ENCODE data around the gene MTRR. TPM values are rescaled to one million over a fixed set of nuclear protein-coding genes. Genes with fewer than 3 reads are reported as not detected.
A peak's percentile ranks its signal among the peaks of the same experiment; 100 is the strongest.

Gene MTRR
- total and polyA plus RNA-seq, 5 donors from 2014 or later: 39.1 to 101 (median 55.8) TPM

DNA sequence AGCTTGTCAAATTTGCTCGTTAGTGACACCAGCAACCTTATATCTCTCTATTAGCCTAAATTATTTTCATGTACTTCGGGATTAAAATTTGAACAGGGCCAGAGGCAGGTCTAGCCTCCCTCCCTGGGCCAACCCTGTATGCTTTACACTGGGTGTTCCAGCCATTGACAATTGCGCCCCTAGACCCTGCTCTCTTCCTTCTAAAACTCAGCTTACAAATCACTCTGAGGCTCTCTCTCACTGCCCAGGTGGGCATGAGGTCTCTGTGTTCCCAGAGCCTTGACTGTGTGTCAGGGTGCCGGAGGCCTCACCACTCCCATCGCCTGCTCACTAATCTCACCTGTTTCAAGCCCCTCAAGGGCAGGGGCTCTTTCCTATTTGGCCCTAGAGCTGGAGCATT lies 11.6 kb upstream of the MTRR start:
- Mint-ChIP-seq H3K36me3 (peaks cover 13% of the 10 kb centered on the region), H3K27me3 (peaks cover 11% of the 10 kb centered on the region), H3K9me3 (peaks cover 0 to 1% (median 0%) of the 10 kb centered on the region in 7 donors), H3K27ac (peak overlapping the region; percentile 63 to 71 (median 67)), H3K4me3 (no peak overlapping the region), H3K4me1 (peaks cover 17 to 24% (median 18%) of the 10 kb centered on the region in 4 donors)
- Histone ChIP-seq H3K9me3 (ENCODE audit: control insufficient read depth in 2 of 2, low read length in 2 of 2) (no peaks in the 10 kb centered on the region), H3K27me3 (ENCODE audit: control insufficient read depth, insufficient read depth, low read length) (no peaks in the 10 kb centered on the region), H3K36me3 (ENCODE audit: control insufficient read depth, insufficient read depth, low read length) (peaks cover 29% of the 10 kb centered on the region), H3K27ac (ENCODE audit: insufficient read depth, low read length, poor library complexity, severe bottlenecking) (no peak overlapping the region), H3K4me1 (ENCODE audit: control insufficient read depth, insufficient read depth, low read length, poor library complexity, severe bottlenecking) (peaks cover 17% of the 10 kb centered on the region), H3K4me3 (ENCODE audit: low read depth, low read length) (no peak overlapping the region)
- DNase-seq (no peak), ATAC-seq (ENCODE audit: low read depth in 2 of 2) (no peak)

- peak overlapping the region; percentile 27 for H3K4me3 ChIP-seq (ENCODE audit: low read depth, low read length)
- ATAC-seq (ENCODE audit: low read depth in 2 of 2): peak; percentile 58 to 64
- H3K27me3 Mint-ChIP-seq: peaks cover 3% of the 10 kb centered on the region
- no peaks in the 10 kb centered on the region for H3K27me3 ChIP-seq (ENCODE audit: control insufficient read depth, insufficient read depth, low read length)
- peak overlapping the region in 3 of 4 donors; percentile 3 to 42 (median 19) for H3K4me3 Mint-ChIP-seq
- peaks cover 16% of the 10 kb centered on the region for H3K36me3 Mint-ChIP-seq
- H3K4me1 Mint-ChIP-seq: peaks cover 14 to 20% (median 16%) of the 10 kb centered on the region in 4 donors
- H3K36me3 ChIP-seq (ENCODE audit: control insufficient read depth, insufficient read depth, low read length): peaks cover 37% of the 10 kb centered on the region
- peaks cover 0 to 1% (median 0%) of the 10 kb centered on the region in 7 donors for H3K9me3 Mint-ChIP-seq
- DNase-seq: peak in 1 of 3 donors; percentile 64
- peaks cover 14% of the 10 kb centered on the region for H3K4me1 ChIP-seq (ENCODE audit: control insufficient read depth, insufficient read depth, low read length, poor library complexity, severe bottlenecking)
- H3K9me3 ChIP-seq (ENCODE audit: control insufficient read depth in 2 of 2, low read length in 2 of 2): no peaks in the 10 kb centered on the region
- peak overlapping the region; percentile 71 to 90 (median 71) for H3K27ac Mint-ChIP-seq
- H3K27ac ChIP-seq (ENCODE audit: insufficient read depth, low read length, poor library complexity, severe bottlenecking): peak overlapping the region; percentile 44
Measured at GRCh38 chr5:7857926-7858632, 10.9 kb upstream of the MTRR start.

- Histone ChIP-seq H3K36me3 (ENCODE audit: control insufficient read depth, insufficient read depth, low read length) (peaks cover 35% of the 10 kb centered on the region), H3K27me3 (ENCODE audit: control insufficient read depth, insufficient read depth, low read length) (no peaks in the 10 kb centered on the region), H3K9me3 (ENCODE audit: control insufficient read depth in 2 of 2, low read length in 2 of 2) (no peaks in the 10 kb centered on the region), H3K4me3 (ENCODE audit: low read depth, low read length) (no peak overlapping the region), H3K4me1 (ENCODE audit: control insufficient read depth, insufficient read depth, low read length, poor library complexity, severe bottlenecking) (peaks cover 31% of the 10 kb centered on the region), H3K27ac (ENCODE audit: insufficient read depth, low read length, poor library complexity, severe bottlenecking) (no peak overlapping the region)
- Mint-ChIP-seq H3K27ac (peak overlapping the region in 1 of 3 donors; percentile 32), H3K36me3 (peaks cover 33% of the 10 kb centered on the region), H3K4me1 (peaks cover 12 to 56% (median 25%) of the 10 kb centered on the region in 4 donors), H3K27me3 (no peaks in the 10 kb centered on the region), H3K9me3 (no peaks in the 10 kb centered on the region), H3K4me3 (peak overlapping the region in 1 of 4 donors; percentile 93)
- no peak for DNase-seq
- ATAC-seq (ENCODE audit: low read depth in 2 of 2): no peak
Measured at GRCh38 chr5:7866196-7866595, 2.8 kb upstream of the MTRR start.

DNA sequence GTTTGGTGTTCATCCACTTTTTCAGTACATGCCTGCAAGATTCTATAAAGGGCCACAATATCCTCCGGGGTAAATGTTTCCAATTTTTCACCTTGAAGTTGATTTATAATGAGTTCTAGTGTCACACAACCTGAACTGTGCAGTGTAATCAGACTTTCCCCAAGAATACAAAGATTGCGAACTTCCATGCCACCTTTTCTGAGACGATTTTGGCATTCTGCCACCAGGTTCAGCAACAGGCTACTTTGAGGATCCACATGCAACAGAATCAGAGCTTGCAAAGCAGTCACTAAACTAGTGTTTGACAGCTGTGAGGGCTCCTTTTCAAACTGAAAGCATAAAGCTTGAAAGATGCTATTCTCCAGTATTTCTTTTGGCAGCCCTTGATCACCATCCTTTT lies 1.7 kb upstream of the MTRR start:
- H3K27ac ChIP-seq (ENCODE audit: insufficient read depth, low read length, poor library complexity, severe bottlenecking): no peak overlapping the region
- H3K27me3 ChIP-seq (ENCODE audit: control insufficient read depth, insufficient read depth, low read length): no peaks in the 10 kb centered on the region
- H3K36me3 ChIP-seq (ENCODE audit: control insufficient read depth, insufficient read depth, low read length): peaks cover 24% of the 10 kb centered on the region
- Mint-ChIP-seq H3K4me3 (peak overlapping the region; percentile 11 to 93 (median 64)), H3K36me3 (peaks cover 26% of the 10 kb centered on the region), H3K27ac (peak overlapping the region in 1 of 3 donors; percentile 47), H3K4me1 (peaks cover 18 to 66% (median 34%) of the 10 kb centered on the region in 4 donors), H3K9me3 (no peaks in the 10 kb centered on the region), H3K27me3 (no peaks in the 10 kb centered on the region)
- H3K9me3 ChIP-seq (ENCODE audit: control insufficient read depth in 2 of 2, low read length in 2 of 2): no peaks in the 10 kb centered on the region
- peaks cover 40% of the 10 kb centered on the region for H3K4me1 ChIP-seq (ENCODE audit: control insufficient read depth, insufficient read depth, low read length, poor library complexity, severe bottlenecking)
- peak overlapping the region; percentile 94 for H3K4me3 ChIP-seq (ENCODE audit: low read depth, low read length)
- no peak for DNase-seq
- no peak for ATAC-seq (ENCODE audit: low read depth in 2 of 2)

DNA sequence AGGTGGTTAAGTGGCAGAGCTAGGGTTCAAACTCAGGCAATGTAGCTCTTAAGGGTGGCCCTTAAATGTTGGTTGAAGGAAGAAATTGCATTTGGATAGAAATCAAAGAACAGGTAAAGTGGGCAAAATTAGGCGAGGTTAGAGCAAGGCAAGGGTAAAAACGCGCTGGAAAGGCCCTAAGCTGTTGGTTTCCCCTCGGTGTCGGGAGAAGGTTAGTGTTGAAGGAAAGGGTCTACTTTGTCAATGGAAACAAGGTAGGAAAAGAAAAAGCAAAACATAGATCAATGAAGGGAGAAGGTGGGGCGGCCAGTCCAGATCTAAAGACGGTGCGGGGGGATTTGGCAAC lies 548 bp upstream of the MTRR start:
- Mint-ChIP-seq H3K9me3 (no peaks in the 10 kb centered on the region), H3K4me1 (peaks cover 28 to 77% (median 43%) of the 10 kb centered on the region in 4 donors), H3K36me3 (peaks cover 23% of the 10 kb centered on the region), H3K27me3 (no peaks in the 10 kb centered on the region), H3K4me3 (peak overlapping the region; percentile 81 to 96 (median 94)), H3K27ac (peak overlapping the region; percentile 82 to 94 (median 91))
- Histone ChIP-seq H3K27me3 (ENCODE audit: control insufficient read depth, insufficient read depth, low read length) (no peaks in the 10 kb centered on the region), H3K4me3 (ENCODE audit: low read depth, low read length) (peak overlapping the region; percentile 94), H3K27ac (ENCODE audit: insufficient read depth, low read length, poor library complexity, severe bottlenecking) (peak overlapping the region; percentile 82), H3K9me3 (ENCODE audit: control insufficient read depth in 2 of 2, low read length in 2 of 2) (no peaks in the 10 kb centered on the region), H3K4me1 (ENCODE audit: control insufficient read depth, insufficient read depth, low read length, poor library complexity, severe bottlenecking) (peaks cover 51% of the 10 kb centered on the region), H3K36me3 (ENCODE audit: control insufficient read depth, insufficient read depth, low read length) (peaks cover 16% of the 10 kb centered on the region)
- ATAC-seq (ENCODE audit: low read depth in 2 of 2): no peak
- peak in 1 of 3 donors; percentile 28 for DNase-seq

DNA sequence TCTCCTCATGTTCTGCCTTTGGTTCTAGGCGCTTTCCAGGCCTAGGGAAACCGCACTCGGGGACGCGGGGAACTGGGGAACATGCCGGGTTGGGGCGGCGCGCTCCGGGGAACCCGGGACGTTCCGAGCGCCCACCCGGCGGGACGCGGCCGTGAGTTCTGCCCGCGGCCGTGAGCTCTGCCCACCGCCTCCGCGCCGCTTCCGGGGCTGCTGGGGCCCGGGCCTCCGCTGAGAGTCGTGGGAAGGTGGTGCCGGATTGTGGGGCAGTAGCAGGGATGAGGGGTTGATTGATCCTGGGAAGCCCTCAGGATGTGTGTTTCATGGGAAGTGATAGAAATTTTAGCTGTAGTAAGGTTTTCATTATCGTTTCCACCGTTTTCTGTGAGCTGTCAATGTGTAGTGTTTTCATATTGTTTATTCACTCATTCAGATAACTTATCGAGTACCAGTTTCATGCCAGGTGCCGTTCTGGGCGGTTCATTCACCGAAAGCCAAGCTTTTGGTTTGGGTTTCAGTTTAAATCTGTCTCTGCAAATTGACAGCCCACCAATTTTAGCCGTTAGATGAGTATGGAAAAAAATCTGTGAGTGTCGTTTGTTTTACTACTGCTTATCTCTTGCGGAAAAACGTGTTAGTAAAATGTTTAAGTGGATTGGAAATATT lies 657 bp downstream of the MTRR start:
- H3K4me1 ChIP-seq (ENCODE audit: control insufficient read depth, insufficient read depth, low read length, poor library complexity, severe bottlenecking): peaks cover 63% of the 10 kb centered on the region
- Mint-ChIP-seq H3K4me3 (peak overlapping the region; percentile 95 to 96 (median 95)), H3K27me3 (no peaks in the 10 kb centered on the region), H3K9me3 (no peaks in the 10 kb centered on the region), H3K36me3 (peaks cover 21% of the 10 kb centered on the region), H3K27ac (peak overlapping the region; percentile 78 to 91 (median 90)), H3K4me1 (peaks cover 35 to 87% (median 51%) of the 10 kb centered on the region in 4 donors)
- ATAC-seq (ENCODE audit: low read depth in 2 of 2) (peak; percentile 5 to 13), DNase-seq (peak in 1 of 3 donors; percentile 56)
- H3K36me3 ChIP-seq (ENCODE audit: control insufficient read depth, insufficient read depth, low read length): peaks cover 16% of the 10 kb centered on the region
- peak overlapping the region; percentile 82 for H3K27ac ChIP-seq (ENCODE audit: insufficient read depth, low read length, poor library complexity, severe bottlenecking)
- H3K9me3 ChIP-seq (ENCODE audit: control insufficient read depth in 2 of 2, low read length in 2 of 2): no peaks in the 10 kb centered on the region
- peak overlapping the region; percentile 95 for H3K4me3 ChIP-seq (ENCODE audit: low read depth, low read length)
- H3K27me3 ChIP-seq (ENCODE audit: control insufficient read depth, insufficient read depth, low read length): no peaks in the 10 kb centered on the region

GRCh38 chr5:7871653-7872052 lies 2.7 kb downstream of the MTRR start:
- DNase-seq: peak in 1 of 3 donors; percentile 40
- H3K9me3 Mint-ChIP-seq: no peaks in the 10 kb centered on the region
- Histone ChIP-seq H3K4me3 (ENCODE audit: low read depth, low read length) (peak overlapping the region; percentile 95), H3K4me1 (ENCODE audit: control insufficient read depth, insufficient read depth, low read length, poor library complexity, severe bottlenecking) (peaks cover 67% of the 10 kb centered on the region), H3K27me3 (ENCODE audit: control insufficient read depth, insufficient read depth, low read length) (no peaks in the 10 kb centered on the region), H3K27ac (ENCODE audit: insufficient read depth, low read length, poor library complexity, severe bottlenecking) (peak overlapping the region; percentile 82), H3K36me3 (ENCODE audit: control insufficient read depth, insufficient read depth, low read length) (peaks cover 25% of the 10 kb centered on the region), H3K9me3 (ENCODE audit: control insufficient read depth in 2 of 2, low read length in 2 of 2) (no peaks in the 10 kb centered on the region)
- peak overlapping the region; percentile 75 to 96 (median 94) for H3K4me3 Mint-ChIP-seq
- H3K36me3 Mint-ChIP-seq: peaks cover 18% of the 10 kb centered on the region
- peaks cover 31 to 79% (median 58%) of the 10 kb centered on the region in 4 donors for H3K4me1 Mint-ChIP-seq
- H3K27ac Mint-ChIP-seq: peak overlapping the region; percentile 58 to 91 (median 90)
- ATAC-seq (ENCODE audit: low read depth in 2 of 2): no peak
- no peaks in the 10 kb centered on the region for H3K27me3 Mint-ChIP-seq

Measured in CD4-positive, CD25-positive, alpha-beta regulatory T cell (primary cell).